Astrocyte (in vitro differentiated cells and primary cell): ENCODE results near the gene FOXL3.

ENCODE experiments used
- CTCF ChIP-seq: IDR thresholded peaks from 2 replicates; pipeline ENCODE4 v1.5.1; 2011; ENCODE audit warnings: low read depth, mild to moderate bottlenecking, inconsistent platforms, low read length, moderate library complexity; ENCODE audit not compliant: insufficient read depth
- EZH2 ChIP-seq: IDR thresholded peaks from 2 replicates; pipeline ENCODE4 v1.6.1; 2012; ENCODE audit warnings: mild to moderate bottlenecking, low read length, inconsistent platforms; ENCODE audit not compliant: insufficient read depth

DNA sequence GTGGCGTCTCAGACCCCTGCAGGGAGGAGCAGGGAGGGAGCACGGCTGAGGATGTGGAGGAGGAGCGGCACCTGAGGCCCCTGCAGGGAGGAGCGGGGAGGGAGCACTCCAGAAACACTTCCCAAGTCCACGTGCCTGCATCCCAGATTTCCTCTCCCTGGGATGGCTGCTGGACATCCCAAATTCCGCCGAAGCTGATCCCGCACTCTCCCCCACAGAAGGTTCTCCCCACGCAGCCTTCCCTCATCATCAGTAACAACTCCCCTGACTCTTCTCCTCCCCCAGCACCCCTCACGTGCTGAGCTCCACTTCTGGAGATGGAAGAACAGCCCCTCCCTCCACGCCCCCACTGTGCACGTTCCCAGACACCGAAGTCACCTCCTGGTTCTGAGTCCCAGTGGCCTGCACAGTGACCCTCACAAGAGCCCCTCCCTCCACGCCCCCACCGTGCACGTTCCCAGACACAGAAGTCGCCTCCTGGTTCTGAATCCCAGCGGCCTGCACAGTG lies 17.8 kb upstream of the FOXL3 start:
- TF ChIP-seq CTCF: no peak
- TF ChIP-seq EZH2: no peak
